ENCODE measurements around the gene DPYD. TPM values are rescaled to one million over a fixed set of nuclear protein-coding genes. Genes with fewer than 3 reads are reported as not detected.

The DPYD gene
- total RNA-seq, 1 donor from 2014 or later: 5.9 TPM

DNA sequence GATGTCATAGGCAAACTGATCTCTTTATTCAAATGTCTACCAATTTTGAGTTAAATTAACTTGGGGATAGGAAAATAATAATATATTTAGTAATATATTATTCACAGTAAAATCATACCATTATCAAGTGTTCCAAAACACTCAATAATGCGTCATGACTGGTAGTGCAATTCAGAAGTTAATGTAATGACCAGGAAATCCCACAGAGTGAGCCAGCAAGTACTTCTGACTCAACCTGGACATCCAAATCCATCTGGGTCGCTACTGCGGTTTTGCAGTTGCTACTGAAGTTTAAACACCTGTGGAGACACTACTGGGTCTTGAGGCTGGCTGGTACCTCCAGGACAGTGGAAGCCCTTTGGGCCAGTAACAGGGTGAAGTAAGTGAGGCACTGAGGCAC, 44.8 kb downstream of the DPYD start:
- no peak for TF ChIP-seq CTCF (conservative IDR thresholded peaks at IDR 0.05)
- peaks cover 4% of the 10 kb centered on the region for H3K4me1 Mint-ChIP-seq
- no peaks in the 10 kb centered on the region for H3K9me3 Mint-ChIP-seq
- no peaks in the 10 kb centered on the region for H3K27me3 Mint-ChIP-seq (ENCODE audit: low read depth)
- no peak for DNase-seq (ENCODE audit: low read depth, low spot score)
- no peaks in the 10 kb centered on the region for H3K36me3 Mint-ChIP-seq (ENCODE audit: low read depth)
- no peak overlapping the region for H3K27ac Mint-ChIP-seq (ENCODE audit: unreplicated experiment)
- H3K4me3 Mint-ChIP-seq: no peak overlapping the region

DNA sequence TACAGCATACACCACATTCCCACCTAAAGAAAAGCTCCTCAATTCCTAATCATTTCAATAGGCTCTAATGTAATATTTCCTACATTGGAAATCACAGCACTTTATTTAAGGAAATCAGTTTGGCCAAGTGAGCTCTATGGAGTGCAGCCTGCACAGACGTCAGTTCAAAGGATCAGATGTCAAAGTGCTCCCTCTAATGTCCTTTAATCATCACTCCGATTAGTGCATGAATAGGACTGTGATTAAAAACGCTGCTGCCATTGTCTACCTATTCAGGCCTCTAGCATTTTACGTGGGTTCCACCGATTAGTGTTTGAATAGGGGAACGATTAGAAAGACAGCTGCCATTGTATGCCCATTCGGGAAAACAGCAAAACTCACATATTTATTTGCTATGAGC, 50.2 kb downstream of the DPYD start:
- no peak for TF ChIP-seq CTCF (conservative IDR thresholded peaks at IDR 0.05)
- Mint-ChIP-seq H3K9me3 (peaks cover 5% of the 10 kb centered on the region), H3K4me1 (peaks cover 9% of the 10 kb centered on the region), H3K4me3 (no peak overlapping the region), H3K27ac (ENCODE audit: unreplicated experiment) (no peak overlapping the region), H3K27me3 (ENCODE audit: low read depth) (no peaks in the 10 kb centered on the region), H3K36me3 (ENCODE audit: low read depth) (peaks cover 2% of the 10 kb centered on the region)
- DNase-seq (ENCODE audit: low read depth, low spot score): no peak

DNA sequence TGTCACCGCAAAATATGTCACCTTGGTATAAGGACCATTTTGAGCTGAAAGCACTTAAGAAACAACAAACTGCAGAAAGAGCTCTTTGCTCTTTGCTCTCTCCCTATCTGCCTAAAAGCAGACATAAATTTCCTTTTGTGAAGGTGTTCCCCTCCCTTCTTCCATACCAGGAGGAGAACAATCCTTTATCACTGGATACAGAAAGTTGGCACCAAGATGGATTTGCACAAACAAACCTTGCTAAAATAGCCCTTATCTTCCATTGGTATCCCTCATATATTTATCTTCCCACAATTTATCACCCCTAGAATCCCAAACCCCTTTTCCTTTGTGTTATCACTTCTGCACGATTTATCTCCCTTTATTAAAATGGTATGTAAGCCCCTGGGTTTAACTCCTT, 51.4 kb downstream of the DPYD start:
- Mint-ChIP-seq H3K36me3 (ENCODE audit: low read depth) (peaks cover 2% of the 10 kb centered on the region), H3K4me3 (no peak overlapping the region), H3K27ac (ENCODE audit: unreplicated experiment) (no peak overlapping the region), H3K4me1 (peaks cover 9% of the 10 kb centered on the region), H3K27me3 (ENCODE audit: low read depth) (no peaks in the 10 kb centered on the region), H3K9me3 (peaks cover 5% of the 10 kb centered on the region)
- TF ChIP-seq CTCF (conservative IDR thresholded peaks at IDR 0.05): no peak
- DNase-seq (ENCODE audit: low read depth, low spot score): no peak

GRCh38 chr1:97867127-97867526, 53.7 kb downstream of the DPYD start:
- H3K9me3 Mint-ChIP-seq: peaks cover 5% of the 10 kb centered on the region
- H3K27me3 Mint-ChIP-seq (ENCODE audit: low read depth): no peaks in the 10 kb centered on the region
- no peak overlapping the region for H3K4me3 Mint-ChIP-seq
- DNase-seq (ENCODE audit: low read depth, low spot score): no peak
- no peak for TF ChIP-seq CTCF (conservative IDR thresholded peaks at IDR 0.05)
- H3K4me1 Mint-ChIP-seq: peaks cover 9% of the 10 kb centered on the region
- no peak overlapping the region for H3K27ac Mint-ChIP-seq (ENCODE audit: unreplicated experiment)
- peaks cover 2% of the 10 kb centered on the region for H3K36me3 Mint-ChIP-seq (ENCODE audit: low read depth)

DNA sequence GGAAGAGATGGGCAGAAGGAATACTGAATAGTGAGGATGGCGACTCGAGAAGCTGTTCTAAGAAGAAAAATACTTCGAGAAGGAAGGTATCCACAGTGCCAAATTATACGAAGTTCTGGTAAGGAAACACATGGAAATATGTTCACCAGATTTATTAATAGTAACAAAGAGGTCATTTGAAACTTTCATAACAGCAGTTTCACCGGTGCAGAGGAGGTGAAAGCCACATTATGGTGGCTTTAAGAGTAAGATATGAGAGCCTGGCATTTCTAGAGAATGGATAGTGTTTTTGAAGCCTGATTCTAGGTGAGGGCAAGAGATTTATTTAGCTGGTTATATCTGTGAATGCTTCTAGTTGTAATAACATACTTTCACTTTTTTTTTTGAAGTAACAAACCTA, 56.2 kb downstream of the DPYD start:
- H3K9me3 Mint-ChIP-seq: peaks cover 5% of the 10 kb centered on the region
- peaks cover 2% of the 10 kb centered on the region for H3K36me3 Mint-ChIP-seq (ENCODE audit: low read depth)
- no peaks in the 10 kb centered on the region for H3K4me1 Mint-ChIP-seq
- no peak overlapping the region for H3K27ac Mint-ChIP-seq (ENCODE audit: unreplicated experiment)
- TF ChIP-seq CTCF (conservative IDR thresholded peaks at IDR 0.05): no peak
- no peak for DNase-seq (ENCODE audit: low read depth, low spot score)
- H3K4me3 Mint-ChIP-seq: no peak overlapping the region
- H3K27me3 Mint-ChIP-seq (ENCODE audit: low read depth): no peaks in the 10 kb centered on the region

DNA sequence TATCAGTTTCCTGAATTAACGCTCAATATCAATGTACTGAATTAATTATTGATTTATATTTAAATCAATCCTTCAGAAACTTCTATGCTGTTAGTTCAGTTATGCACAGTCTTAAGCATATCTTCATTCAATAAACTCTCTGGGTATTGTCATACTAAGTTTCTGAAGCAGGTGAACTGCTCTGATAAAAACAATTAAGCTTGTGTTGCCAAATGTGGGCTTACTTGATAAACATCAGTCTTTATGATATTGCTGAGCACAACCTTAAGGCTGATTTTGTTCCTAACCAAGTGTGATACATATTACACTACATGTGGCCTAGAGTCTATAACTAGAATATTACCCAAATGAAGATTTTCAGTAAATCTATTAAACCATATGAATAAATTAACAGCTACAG, 67.6 kb downstream of the DPYD start:
- DNase-seq (ENCODE audit: low read depth, low spot score): no peak
- Mint-ChIP-seq H3K36me3 (ENCODE audit: low read depth) (no peaks in the 10 kb centered on the region), H3K4me1 (peaks cover 4% of the 10 kb centered on the region), H3K4me3 (no peak overlapping the region), H3K9me3 (no peaks in the 10 kb centered on the region), H3K27me3 (ENCODE audit: low read depth) (no peaks in the 10 kb centered on the region), H3K27ac (ENCODE audit: unreplicated experiment) (no peak overlapping the region)
- TF ChIP-seq CTCF (conservative IDR thresholded peaks at IDR 0.05): no peak
